ENCODE results near the gene TGFBR3.

DNA sequence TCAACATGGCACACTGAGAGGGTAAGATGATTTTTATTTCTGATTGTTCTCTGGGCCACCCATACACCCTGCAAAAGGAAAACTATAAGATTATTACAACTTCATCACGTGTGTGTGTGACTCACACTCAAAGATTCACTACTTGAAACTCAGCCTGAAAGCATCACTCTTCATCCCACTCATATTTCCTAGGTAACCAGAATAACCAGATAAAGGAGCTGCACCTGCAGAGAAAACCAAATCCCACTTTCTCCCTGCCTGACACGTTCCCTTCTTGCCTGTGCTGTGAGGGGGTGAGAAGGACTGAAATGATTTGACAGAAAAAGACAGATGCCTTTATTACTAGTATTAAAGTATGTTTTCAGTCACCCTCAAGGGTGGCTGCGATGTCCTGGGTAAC is 131.6 kb downstream of the TGFBR3 start:
- TF ChIP-seq, protein P1, sequence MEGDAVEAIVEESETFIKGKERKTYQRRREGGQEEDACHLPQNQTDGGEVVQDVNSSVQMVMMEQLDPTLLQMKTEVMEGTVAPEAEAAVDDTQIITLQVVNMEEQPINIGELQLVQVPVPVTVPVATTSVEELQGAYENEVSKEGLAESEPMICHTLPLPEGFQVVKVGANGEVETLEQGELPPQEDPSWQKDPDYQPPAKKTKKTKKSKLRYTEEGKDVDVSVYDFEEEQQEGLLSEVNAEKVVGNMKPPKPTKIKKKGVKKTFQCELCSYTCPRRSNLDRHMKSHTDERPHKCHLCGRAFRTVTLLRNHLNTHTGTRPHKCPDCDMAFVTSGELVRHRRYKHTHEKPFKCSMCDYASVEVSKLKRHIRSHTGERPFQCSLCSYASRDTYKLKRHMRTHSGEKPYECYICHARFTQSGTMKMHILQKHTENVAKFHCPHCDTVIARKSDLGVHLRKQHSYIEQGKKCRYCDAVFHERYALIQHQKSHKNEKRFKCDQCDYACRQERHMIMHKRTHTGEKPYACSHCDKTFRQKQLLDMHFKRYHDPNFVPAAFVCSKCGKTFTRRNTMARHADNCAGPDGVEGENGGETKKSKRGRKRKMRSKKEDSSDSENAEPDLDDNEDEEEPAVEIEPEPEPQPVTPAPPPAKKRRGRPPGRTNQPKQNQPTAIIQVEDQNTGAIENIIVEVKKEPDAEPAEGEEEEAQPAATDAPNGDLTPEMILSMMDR (IDR thresholded peaks at IDR 0.05; ENCODE audit: low read length), result no peak
- TF ChIP-seq EZH2 (IDR thresholded peaks at IDR 0.05; ENCODE audit: borderline replicate concordance, low read length), result no peak
